ENCODE results near the gene FEV.
A peak's percentile ranks its signal among the peaks of the same experiment; 100 is the strongest.
"Not testable (repeated sequence)": the region's sequence is repeated elsewhere in the genome, so short reads cannot be mapped to it uniquely, and the experiment has no call there.

FEV gene

DNA sequence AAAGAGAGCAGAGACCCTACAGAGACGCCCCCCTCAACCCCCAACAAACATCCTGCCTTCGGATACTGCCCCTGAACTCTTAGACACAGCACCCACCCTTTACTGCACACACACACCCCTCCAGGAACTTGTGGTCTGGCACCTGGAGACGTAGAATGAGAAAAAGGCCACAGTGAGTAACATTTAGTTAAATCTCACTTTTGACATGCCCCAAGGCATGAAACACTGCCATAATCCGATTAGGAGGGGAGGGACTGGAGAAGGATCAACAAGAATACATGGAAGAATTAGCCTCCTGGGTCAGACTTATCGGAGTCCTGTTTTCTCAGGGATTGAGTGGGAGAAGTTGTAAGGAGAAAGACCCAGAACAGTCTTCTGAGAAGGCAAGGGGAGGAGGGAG lies 21.4 kb downstream of the FEV start:
- DNase-seq: no peak

DNA sequence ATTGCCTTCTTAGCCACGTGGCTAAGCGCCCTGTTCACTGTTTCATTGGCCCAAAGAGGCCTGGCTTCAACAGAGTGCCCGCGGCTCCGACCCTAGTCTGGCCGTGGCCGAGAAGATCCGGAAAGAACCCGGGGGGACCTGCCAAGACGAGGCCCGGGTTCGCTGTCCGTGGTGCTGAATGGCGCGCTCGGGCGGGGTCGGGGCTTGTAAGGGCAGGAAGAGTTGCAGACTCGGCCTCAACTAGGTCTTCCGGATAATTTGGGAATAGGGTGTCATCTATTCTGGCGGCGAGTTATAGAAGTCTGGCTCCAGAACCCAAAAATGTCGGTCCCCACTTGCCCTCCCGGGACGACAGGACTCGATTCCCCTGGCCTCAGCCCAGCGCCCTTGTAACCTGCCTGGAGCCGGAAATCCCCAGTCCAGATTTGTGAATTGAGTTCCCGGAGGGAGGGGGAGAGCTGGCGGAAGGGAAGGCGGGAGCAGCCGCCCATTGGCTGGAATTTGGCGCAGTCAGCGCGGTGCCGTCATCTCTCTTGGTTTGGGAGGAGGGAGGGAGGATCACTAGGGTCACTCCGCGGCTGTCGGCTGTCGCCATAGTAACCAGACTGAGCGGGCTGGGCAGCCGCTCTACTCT lies 22.0 kb downstream of the FEV start:
- peak; percentile 97 for DNase-seq

DNA sequence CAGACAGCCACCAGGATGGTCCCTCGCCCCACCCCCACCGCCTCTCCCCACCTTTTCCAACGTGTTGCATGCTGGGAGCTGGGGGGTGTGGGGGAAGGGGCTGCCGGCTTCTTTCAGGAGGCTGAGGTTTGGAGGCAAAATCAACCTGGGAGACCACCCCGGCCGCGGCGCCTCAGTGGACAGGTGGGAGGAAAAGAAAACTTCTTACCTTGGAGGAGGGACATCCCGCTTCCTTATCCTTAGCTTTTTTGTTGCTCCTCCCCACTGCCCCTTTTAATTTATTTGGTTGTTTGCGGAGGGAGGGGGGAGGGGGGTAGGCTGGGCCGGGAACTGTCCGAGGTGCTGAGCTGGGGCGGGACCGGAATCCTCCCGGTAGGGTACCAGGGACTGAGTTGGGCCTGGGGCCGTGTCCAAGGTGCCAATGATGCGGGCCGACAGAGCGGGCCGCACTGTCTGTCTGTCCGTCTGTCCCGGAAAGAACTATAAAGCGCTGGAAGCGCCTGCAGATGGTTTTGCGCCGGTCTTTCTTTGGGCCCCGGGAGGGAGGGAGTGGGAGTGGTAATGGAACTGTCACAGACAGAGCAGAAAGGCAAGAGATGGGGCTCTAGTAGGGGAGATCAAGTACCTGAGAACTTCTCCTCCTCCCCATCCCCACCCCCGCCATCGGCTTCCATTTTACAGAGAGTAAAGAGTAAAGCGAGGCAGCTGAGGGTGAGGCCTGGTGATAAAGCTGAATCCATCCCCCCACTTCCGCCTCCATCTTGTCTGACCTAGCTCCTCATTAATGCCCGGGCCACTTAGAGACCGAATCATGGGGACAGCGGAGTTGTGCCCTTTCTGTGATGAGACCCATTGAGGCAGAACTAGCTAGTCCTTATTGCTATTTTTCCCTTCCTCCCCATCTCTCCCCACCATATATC lies 23.1 kb downstream of the FEV start:
- DNase-seq: peak; percentile 46

DNA sequence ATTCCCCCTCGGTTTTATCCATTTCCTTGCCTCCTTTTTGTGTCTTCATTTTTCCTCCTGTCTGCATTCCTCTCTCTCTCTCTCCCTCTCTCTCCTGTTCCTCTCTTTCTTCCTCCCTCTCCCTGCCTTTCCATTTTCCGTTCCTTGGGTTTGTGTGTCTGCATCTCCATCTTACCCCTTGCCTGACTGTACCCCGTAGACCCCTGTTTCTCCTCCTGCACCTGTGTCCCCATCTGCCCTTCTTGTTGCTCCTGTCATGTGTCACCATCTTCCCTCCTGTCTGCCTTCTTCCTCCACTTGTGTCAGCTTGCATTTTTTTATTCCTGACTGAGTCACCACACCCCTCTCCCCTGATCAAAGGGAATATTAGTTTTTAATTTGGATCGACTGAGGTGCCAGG lies 23.8 kb downstream of the FEV start:
- DNase-seq: no peak

DNA sequence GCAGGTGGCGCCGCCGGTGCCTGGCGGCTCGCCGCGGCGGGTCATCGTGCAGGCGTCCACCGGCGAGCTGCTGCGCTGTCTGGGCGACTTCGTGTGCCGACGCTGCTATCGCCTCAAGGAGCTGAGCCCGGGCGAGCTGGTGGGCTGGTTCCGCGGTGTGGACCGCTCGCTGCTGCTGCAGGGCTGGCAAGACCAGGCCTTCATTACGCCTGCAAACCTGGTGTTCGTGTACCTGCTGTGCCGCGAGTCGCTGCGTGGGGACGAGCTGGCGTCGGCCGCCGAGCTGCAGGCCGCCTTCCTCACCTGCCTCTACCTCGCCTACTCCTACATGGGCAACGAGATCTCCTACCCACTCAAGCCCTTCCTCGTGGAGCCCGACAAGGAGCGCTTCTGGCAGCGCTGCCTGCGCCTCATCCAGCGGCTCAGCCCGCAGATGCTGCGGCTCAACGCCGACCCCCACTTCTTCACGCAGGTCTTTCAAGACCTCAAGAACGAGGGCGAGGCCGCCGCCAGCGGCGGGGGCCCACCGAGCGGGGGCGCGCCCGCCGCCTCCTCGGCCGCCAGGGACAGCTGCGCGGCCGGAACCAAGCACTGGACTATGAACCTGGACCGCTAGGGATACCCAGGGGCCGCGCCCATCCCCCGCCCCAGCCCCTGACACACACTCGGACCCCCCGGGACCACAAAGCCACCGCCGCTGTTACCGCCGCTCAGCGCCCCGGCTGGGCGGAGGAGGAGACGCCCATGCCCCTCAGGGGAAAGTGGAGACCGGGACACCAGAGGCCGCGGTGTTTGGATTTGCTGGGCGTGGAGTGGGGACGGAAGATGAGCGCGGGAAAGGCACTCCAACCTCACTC lies 24.4 kb downstream of the FEV start:
- no peak for DNase-seq

DNA sequence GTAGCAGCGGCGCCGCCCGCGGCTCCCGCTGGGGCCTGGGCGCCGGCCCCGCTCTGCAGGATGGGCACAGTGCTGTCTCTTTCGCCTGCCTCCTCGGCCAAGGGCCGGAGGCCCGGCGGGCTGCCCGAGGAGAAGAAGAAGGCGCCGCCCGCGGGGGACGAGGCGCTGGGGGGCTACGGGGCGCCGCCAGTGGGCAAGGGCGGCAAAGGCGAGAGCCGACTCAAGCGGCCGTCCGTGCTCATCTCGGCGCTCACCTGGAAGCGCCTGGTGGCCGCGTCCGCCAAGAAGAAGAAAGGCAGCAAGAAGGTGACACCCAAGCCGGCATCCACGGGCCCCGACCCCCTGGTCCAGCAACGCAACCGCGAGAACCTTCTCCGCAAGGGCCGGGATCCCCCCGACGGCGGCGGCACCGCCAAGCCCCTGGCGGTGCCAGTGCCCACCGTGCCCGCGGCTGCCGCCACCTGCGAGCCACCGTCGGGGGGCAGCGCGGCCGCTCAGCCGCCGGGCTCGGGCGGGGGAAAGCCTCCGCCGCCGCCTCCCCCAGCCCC lies 25.1 kb downstream of the FEV start:
- DNase-seq: no peak

DNA sequence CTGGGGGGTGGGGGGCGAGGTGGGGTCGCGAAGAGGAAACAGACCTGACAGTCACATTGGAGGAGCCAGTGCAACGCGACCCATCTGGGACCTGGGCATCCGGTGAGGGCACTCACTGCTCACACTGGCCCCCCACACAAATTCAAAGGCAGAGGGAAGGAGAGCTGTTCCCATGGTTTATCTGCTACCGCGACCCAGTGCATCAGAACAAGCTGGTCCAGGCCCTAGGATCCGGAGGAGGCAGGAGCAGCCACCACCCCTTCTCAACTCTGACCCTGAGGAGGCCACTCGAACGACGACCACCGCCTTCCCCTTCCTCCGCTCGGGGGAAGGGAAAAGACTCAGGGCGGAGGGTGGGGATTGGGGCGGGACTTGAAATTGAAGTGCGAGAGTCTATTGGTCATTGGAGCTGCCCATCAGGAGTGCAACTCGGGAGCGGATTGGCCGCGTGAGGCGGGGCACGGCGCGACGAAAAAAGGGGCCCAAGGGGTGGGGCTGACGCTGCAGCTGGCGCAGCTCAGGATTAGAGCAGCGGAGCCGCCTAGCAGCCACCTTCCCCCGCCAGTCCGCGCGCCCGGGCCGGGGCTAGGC lies 25.7 kb downstream of the FEV start, which contains the start of gene CDK5R2:
CDK5R2 (plus strand) TSS at position 526 of the 591 bp plus-strand sequence. CDS start 155 bp downstream, outside the sequence.
- peak; percentile 79 for DNase-seq

DNA sequence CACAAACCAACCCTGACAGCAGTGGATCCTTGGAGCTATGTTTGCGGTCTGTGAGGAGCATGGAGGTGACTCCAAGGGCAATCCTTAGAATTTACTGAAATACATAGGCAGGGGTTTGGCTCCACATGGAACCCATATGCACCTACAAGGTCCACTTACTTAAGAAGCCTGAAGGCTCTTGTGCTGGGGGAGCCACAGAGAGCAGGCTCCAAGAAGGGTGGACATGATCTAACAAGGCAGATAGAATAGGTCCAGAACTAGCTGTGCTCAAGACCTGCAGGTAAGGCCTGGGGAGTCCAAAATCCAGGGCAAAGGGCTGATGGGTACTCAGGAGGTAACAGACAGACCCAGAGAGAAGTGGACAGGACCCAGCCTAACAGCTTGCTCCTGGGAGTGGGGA lies 26.7 kb downstream of the FEV start:
- no peak for DNase-seq

DNA sequence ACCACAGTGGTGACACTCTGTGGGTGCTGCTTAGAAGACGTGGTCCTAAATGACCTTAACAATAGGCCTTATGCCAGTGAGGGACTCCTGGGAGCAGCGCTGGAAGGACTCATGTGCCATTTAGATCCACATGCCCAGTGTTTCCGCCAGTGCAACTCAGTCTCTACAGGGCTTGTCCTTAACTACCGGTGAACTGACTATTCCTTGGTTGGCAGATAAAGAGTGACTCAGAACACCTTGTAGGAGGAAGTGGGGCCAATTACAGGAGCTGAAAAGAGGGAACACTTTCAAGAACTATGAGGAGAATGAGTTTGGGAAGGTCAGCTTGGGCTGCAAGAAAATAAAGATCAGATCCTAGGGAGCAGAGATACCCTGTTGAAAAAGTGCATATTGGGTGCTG lies 27.3 kb downstream of the FEV start:
- no peak for DNase-seq

DNA sequence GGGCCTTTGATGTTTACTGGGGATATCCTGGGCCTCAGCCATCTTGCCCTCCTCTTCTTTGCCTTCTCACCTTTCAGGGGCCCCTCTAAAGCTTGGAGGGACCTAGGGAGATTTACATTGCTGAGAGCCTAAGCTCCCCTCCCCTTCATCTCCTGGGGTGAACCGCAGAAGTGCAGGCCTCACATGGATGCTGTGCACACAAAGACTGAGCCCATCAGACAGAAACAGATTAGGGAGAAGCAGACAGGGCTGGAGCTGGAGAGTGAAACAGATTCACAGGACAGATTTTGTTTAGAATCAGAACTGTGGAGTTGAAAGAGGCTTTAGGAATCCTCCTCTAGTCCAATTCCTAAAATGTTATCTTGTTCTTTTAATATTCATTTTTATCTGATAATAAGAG lies 28.9 kb downstream of the FEV start:
- DNase-seq: no peak

DNA sequence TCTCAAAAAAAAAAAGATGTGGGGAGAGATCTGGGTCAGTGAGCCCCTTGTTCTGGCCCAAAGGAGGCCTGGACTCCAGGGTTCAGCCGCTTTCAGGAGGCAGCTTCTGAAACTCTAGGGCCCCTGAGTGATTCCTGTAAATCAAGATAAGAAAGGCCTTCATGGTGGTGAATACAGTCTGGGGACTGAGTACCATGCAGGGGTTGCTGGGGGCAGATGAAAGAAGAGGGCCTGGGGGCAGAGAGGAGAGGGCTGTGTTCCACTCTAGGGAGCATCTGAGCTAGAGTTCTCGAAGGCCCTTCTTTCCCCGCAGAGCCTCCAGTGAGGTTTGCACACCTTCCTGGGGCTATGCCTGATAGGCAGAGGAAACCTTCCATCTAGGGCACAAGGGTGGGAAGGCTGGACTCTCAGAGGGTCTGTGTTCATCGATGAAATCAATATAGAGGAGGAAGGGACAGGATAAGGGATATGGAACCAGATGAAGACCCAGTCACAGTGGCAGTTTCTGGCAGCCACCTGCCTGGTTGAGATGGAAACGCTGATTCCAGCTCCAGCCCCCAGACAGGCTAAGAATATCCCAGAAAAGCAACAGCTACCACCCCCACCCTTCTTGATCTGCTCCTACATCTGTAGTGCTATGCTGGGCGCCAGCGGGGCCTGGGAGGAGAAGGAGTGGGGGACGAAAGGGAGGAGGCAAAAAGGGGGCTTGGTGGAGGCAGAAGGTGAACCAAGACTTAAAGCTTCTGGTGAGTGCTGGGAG lies 30.3 kb downstream of the FEV start:
- no peak for DNase-seq

DNA sequence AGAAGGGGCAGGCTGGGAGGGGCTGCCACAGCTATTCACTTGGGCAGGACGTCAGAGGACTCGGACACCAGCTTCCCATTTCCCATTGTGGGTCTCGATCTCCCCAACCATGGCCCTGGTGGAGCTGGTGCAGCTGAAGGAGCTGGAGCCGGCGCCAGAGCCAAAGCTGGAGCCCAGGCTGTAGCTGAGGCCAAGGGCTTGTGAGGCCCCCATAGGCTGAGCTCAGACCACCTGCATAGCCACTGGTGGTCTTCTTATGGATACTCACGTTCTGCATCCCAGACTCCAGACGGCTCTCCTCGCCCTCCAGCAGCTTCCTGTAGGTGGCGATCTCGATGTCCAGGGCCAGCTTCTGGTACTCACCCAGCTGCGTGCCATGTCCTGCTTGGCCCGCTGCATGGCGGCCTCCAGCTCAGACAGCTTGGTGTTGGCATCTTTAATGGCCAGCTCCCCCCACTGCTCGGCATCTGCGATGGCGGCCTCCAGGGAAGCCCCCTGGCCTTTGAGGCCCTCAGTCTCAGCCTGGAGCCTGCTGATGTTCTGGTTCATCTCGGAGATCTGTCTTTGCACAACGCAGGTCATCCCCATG lies 31.5 kb downstream of the FEV start:
- no peak for DNase-seq

DNA sequence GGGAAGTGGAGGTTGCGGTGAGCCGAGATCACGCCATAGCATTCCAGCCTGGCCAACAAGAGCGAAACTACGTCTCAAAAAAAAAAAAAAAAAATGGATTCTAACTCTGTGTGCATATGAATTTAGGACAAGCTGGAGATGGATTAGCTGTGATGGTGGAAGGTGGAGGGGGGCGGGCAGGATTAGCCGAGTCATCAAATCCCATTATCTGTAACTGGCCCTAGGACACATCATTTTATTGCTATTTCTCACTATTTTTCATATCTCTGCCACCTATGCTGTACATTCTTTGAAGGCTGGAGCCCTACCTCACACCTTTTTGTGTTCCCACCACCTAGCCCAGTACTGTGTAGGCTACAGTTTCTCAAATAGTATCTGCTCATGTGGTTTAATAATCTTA lies 32.8 kb downstream of the FEV start:
- DNase-seq: no peak

DNA sequence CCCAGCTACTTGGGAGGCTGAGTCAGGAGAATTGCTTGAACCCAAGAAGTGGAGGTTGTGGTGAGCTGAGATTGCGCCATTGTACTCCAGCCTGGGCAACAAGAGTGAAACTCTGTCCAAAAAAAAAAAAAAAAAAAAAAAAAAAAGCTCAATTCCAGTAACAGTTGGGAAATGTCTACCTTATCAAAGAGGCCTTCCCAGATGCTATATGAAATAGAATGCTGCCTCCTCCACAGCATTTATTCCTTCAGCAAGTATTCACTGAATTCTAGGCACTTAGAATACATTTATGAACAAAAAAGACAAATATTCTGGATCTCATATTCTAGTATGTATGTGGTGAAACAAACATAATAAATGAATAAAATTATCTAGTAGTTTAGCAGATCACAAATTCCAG lies 38.4 kb downstream of the FEV start:
- no peak for DNase-seq

DNA sequence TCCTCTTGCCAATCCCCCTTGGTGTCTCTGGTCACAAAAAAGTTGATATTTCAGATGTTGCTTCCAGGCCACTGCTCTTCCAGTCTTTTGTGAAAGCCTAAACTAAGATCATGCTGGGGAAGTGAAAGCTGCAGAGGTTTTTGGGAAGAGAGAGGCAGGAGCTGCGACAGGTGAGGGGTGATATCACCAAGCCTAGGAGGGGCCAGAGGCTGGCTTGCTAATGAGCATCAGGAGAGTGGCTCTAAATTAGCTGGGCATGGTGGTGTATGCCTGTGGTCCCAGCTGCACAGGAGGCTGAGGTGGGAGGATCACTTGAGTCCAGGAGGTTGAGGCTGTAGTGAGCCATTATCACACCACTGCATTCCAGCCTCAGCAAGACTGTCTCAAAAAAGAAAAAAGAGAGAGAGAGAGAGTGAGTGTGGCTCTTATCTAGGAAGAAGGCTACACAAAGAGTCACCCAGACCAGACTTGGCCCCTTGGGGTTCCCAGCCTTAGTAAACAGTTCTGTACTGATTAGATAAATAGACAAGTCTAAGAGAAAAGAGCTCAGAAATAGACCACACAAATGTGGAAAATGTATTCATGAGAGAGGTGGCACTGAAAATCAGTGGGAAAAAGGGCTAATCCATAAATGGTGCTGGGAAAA lies 40.1 kb downstream of the FEV start:
- DNase-seq: no peak

DNA sequence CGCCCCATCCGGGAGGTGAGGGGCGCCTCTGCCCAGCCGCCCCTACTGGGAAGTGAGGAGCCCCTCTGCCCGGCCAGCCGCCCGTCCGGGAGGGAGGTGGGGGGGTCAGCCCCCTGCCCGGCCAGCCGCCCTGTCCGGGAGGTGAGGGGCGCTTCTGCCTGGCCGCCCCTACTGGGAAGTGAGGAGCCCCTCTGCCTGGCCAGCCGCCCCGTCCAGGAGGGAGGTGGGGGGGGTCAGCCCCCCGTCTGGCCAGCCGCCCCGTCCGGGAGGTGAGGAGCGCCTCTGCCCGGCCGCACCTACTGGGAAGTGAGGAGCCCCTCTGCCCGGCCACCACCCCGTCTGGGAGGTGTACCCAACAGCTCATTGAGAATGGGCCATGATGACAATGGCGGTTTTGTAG lies 53.2 kb downstream of the FEV start:
- not testable (repeated sequence) for DNase-seq

Measured in NCI-H2029 (cell line).